GM23248 (cell line): ENCODE data around the gene SLC2A3.
"Not testable (repeated sequence)": the region's sequence is repeated elsewhere in the genome, so short reads cannot be mapped to it uniquely, and the experiment has no call there.

Experiments
- EZH2 ChIP-seq: fragments of 200-600 bp; sonication (generic); IDR thresholded peaks from 2 replicates; pipeline ENCODE4 v1.6.1; 2018; ENCODE audit warnings: antibody characterized with exemption, mild to moderate bottlenecking; ENCODE audit not compliant: insufficient read depth, poor library complexity, severe bottlenecking
- EZH2phosphoT487 ChIP-seq: fragments of 200-600 bp; sonication (generic); IDR thresholded peaks from 2 replicates; pipeline ENCODE4 v1.6.1; 2018; ENCODE audit warnings: antibody characterized with exemption, moderate library complexity, mild to moderate bottlenecking, low read depth; ENCODE audit not compliant: insufficient read depth

DNA sequence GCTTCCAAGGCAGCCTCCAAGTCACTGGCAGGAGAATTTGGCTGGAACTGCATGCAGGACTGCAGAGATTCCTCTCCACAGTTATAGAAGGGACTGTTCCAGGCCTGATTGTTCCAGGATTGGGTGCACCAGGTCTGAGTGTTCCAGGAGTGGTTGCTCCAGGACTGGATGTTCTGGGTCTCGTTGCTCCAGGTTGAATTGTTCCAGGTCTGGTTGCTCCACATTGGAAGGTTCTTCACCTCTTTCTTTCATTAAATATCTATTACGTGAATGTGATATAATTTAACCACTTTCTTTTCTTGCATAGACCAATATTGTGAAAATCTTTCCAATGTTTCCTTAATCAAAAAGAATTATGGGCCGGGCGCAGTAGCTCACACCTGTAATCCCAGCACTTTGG, 39.3 kb downstream of the SLC2A3 start:
- TF ChIP-seq EZH2, EZH2phosphoT487: not testable (repeated sequence)
